Hematopoietic multipotent progenitor cell treated with erythropoietin and hydrocortisone succinate and interleukin-3 and kit ligand, for 6 days (in vitro differentiated cells): ENCODE data around the gene STEEP1.
"Not testable (repeated sequence)": the region's sequence is repeated elsewhere in the genome, so short reads cannot be mapped to it uniquely, and the experiment has no call there.

Experiments used
- DNase-seq: peaks from one replicate; pipeline ENCODE4 v3.0.0-alpha.2; 2015

STEEP1 gene

GRCh38 chrX:119529345-119530276 is 35.6 kb downstream of the STEEP1 start:
- DNase-seq: no peak

GRCh38 chrX:119523664-119524184 is 41.5 kb downstream of the STEEP1 start:
- DNase-seq: no peak

- DNase-seq: no peak
Measured at GRCh38 chrX:119521246-119521645, 44.0 kb downstream of the STEEP1 start.

- no peak for DNase-seq
Measured at GRCh38 chrX:119518371-119518770, 46.8 kb downstream of the STEEP1 start.

- peak; percentile 83 for DNase-seq
Measured at GRCh38 chrX:119516157-119516702, 49.0 kb downstream of the STEEP1 start.

- peak; percentile 80 for DNase-seq
Measured at GRCh38 chrX:119512146-119512800, 52.9 kb downstream of the STEEP1 start.

GRCh38 chrX:119507206-119507605 is 58.0 kb downstream of the STEEP1 start:
- DNase-seq: no peak

GRCh38 chrX:119505945-119506344 is 59.3 kb downstream of the STEEP1 start:
- no peak for DNase-seq

- DNase-seq: not testable (repeated sequence)
Measured at GRCh38 chrX:119505145-119505544, 60.1 kb downstream of the STEEP1 start.

GRCh38 chrX:119503484-119503861 is 61.7 kb downstream of the STEEP1 start:
- DNase-seq: no peak

GRCh38 chrX:119502727-119503483 is 62.3 kb downstream of the STEEP1 start:
- DNase-seq: no peak

- no peak for DNase-seq
Measured at GRCh38 chrX:119501511-119502148, 63.6 kb downstream of the STEEP1 start.

GRCh38 chrX:119500061-119500800 is 65.0 kb downstream of the STEEP1 start:
- no peak for DNase-seq

- DNase-seq: peak; percentile 49
Measured at GRCh38 chrX:119497185-119497584, 68.0 kb downstream of the STEEP1 start.

GRCh38 chrX:119495734-119496726 is 69.2 kb downstream of the STEEP1 start:
- DNase-seq: no peak

GRCh38 chrX:119493851-119494495 is 71.2 kb downstream of the STEEP1 start:
- not testable (repeated sequence) for DNase-seq

- no peak for DNase-seq
Measured at GRCh38 chrX:119492463-119492862, 72.7 kb downstream of the STEEP1 start.

- DNase-seq: no peak
Measured at GRCh38 chrX:119489212-119490074, 75.8 kb downstream of the STEEP1 start.

GRCh38 chrX:119488749-119489148 is 76.5 kb downstream of the STEEP1 start:
- DNase-seq: peak; percentile 65
